Glutamatergic neuron (in vitro differentiated cells): ENCODE measurements around the gene TAS2R13. TPM values are rescaled to one million over a fixed set of nuclear protein-coding genes. Genes with fewer than 3 reads are reported as not detected.

ENCODE experiments used
- DNase-seq: peaks from one replicate; pipeline ENCODE4 v3.0.0; 2022
- H3K27ac Mint-ChIP-seq: one replicate; pipeline ENCODE4 v1.8.0; 2020; ENCODE audit warnings: mild to moderate bottlenecking, mixed read lengths, inconsistent platforms; ENCODE audit not compliant: unreplicated experiment
- H3K27me3 Mint-ChIP-seq: one replicate; pipeline ENCODE4 v1.8.0; 2020; ENCODE audit warnings: mild to moderate bottlenecking, moderate library complexity, mixed read lengths, inconsistent platforms; ENCODE audit not compliant: unreplicated experiment
- H3K36me3 Mint-ChIP-seq: one replicate; pipeline ENCODE4 v1.8.0; 2020; ENCODE audit warnings: mild to moderate bottlenecking, mixed read lengths, inconsistent platforms; ENCODE audit not compliant: unreplicated experiment
- H3K4me1 Mint-ChIP-seq: one replicate; pipeline ENCODE4 v1.8.0; 2020; ENCODE audit warnings: mild to moderate bottlenecking, low read depth, mixed read lengths, inconsistent platforms; ENCODE audit not compliant: unreplicated experiment
- H3K4me3 Mint-ChIP-seq: one replicate; pipeline ENCODE4 v1.8.0; 2020; ENCODE audit warnings: mild to moderate bottlenecking, mixed read lengths, inconsistent platforms; ENCODE audit not compliant: unreplicated experiment
- H3K9me3 Mint-ChIP-seq: one replicate; pipeline ENCODE4 v1.8.0; 2020; ENCODE audit warnings: mild to moderate bottlenecking, moderate library complexity, mixed read lengths, inconsistent platforms; ENCODE audit not compliant: unreplicated experiment
- CTCF ChIP-seq: fragments of 200-600 bp; sonication (generic); IDR thresholded peaks from one replicate; pipeline ENCODE4 v1.5.0; 2021; ENCODE audit not compliant: partially characterized antibody, unreplicated experiment
- total RNA-seq: library from RNA; stranded (reverse); fragmentation: NEBNext Ultra II Directional; extraction: Animal tissue kit (Norgen Biotek cat#: 25700); gene quantifications from one replicate; pipeline ENCODE4 v1.2.1, GENCODE V29; 2021; ENCODE audit not compliant: unreplicated experiment

TAS2R13 gene
- total RNA-seq, 1 donor from 2014 or later, result 2.0 TPM

GRCh38 chr12:10861366-10861765 is 48.0 kb downstream of the TAS2R13 start:
- DNase-seq, result no peak
- Mint-ChIP-seq H3K27ac (no peak overlapping the region), H3K4me1 (no peaks in the 10 kb centered on the region), H3K27me3 (no peaks in the 10 kb centered on the region), H3K9me3 (peaks cover 14% of the 10 kb centered on the region), H3K36me3 (peaks cover 18% of the 10 kb centered on the region), H3K4me3 (no peak overlapping the region)
- no peak for TF ChIP-seq CTCF

Other genes starting within 250 kb of the TAS2R13 start
- gene STYK1, start 235.5 kb downstream of the TAS2R13 start, total RNA-seq, result not detected
- 39.0 TPM for gene YBX3, start 186.2 kb downstream of the TAS2R13 start, total RNA-seq
- 0.39 TPM for gene TAS2R7, start 106.9 kb downstream of the TAS2R13 start, total RNA-seq
- gene TAS2R8, start 102.3 kb downstream of the TAS2R13 start, total RNA-seq, result not detected
- gene TAS2R9, start 99.4 kb downstream of the TAS2R13 start, total RNA-seq, result not detected
- gene TAS2R10, start 83.2 kb downstream of the TAS2R13 start, total RNA-seq, result 0.69 TPM
- 7.5 TPM for gene PRR4, start 60.1 kb downstream of the TAS2R13 start, total RNA-seq
- 33.3 TPM for gene PRH1, start 25.3 kb downstream of the TAS2R13 start, total RNA-seq
- gene PRH2, start 19.7 kb upstream of the TAS2R13 start, total RNA-seq, result not detected
- gene TAS2R14, start 29.7 kb upstream of the TAS2R13 start, total RNA-seq, result 3.3 TPM
- 1.3 TPM for gene TAS2R50, start 77.3 kb upstream of the TAS2R13 start, total RNA-seq
- 3.4 TPM for gene TAS2R20, start 88.7 kb upstream of the TAS2R13 start, total RNA-seq
- 7.9 TPM for gene TAS2R19, start 113.1 kb upstream of the TAS2R13 start, total RNA-seq
- gene TAS2R31, start 121.8 kb upstream of the TAS2R13 start, total RNA-seq, result 5.7 TPM
- gene TAS2R46, start 152.7 kb upstream of the TAS2R13 start, total RNA-seq, result 3.3 TPM
- gene TAS2R43, start 182.8 kb upstream of the TAS2R13 start, total RNA-seq, result 1.5 TPM
- gene TAS2R30, start 225.1 kb upstream of the TAS2R13 start, total RNA-seq, result 5.1 TPM